CD4-positive, alpha-beta T cell (primary cell): ENCODE results near the gene TFR2. TPM values are rescaled to one million over a fixed set of nuclear protein-coding genes. Genes with fewer than 3 reads are reported as not detected.
"Not testable (repeated sequence)": the region's sequence is repeated elsewhere in the genome, so short reads cannot be mapped to it uniquely, and the experiment has no call there.

Experiments used
- ATAC-seq: fragments of 200-7000 bp; cut with Tn5 transposase; one replicate; pipeline ENCODE4 v1.10.0; 2022; ENCODE audit warnings: mild to moderate bottlenecking; ENCODE audit not compliant: poor library complexity
- CTCF ChIA-PET: fragments of 350-600 bp; sonication (Branson Sonifier 250); formaldehyde crosslinking; loops from one replicate; lab custom pipeline; 2021; ENCODE audit warnings: antibody characterized with exemption, inconsistent platforms; lab: Charles Lee
- POLR2A ChIA-PET: fragments of 350-600 bp; sonication (Branson Sonifier 250); formaldehyde crosslinking; loops from one replicate; lab custom pipeline; 2021; ENCODE audit warnings: antibody characterized with exemption, inconsistent platforms; lab: Charles Lee
- DNase-seq, 14 experiments: peaks; one replicate each; pipeline ENCODE4 v3.0.0-alpha.2; 2013 to 2020; ENCODE audit warnings: mixed read lengths in 2 of 14
- H3K27ac ChIP-seq, 2 donors: one replicate each; pipeline versions ENCODE4 v1.5.1 to v1.7.0; 2013; ENCODE audit warnings: low read length in 2 of 2, low read depth in 1 of 2, mild to moderate bottlenecking in 1 of 2
- H3K27me3 ChIP-seq, 2 experiments: 1 replicate in 1 of 2; 2 replicates in 1 of 2; pipeline versions ENCODE4 v1.6.1 to v1.7.0; 2013; ENCODE audit warnings: low read length in 2 of 2, control low read depth in 1 of 2, mild to moderate bottlenecking in 1 of 2, moderate library complexity in 1 of 2; ENCODE audit not compliant: insufficient read depth in 2 of 2, control insufficient read depth in 1 of 2
- H3K36me3 ChIP-seq: one replicate; pipeline ENCODE4 v1.6.1; 2013; ENCODE audit warnings: low read length, control low read depth; ENCODE audit not compliant: insufficient read depth
- H3K4me1 ChIP-seq: one replicate; pipeline ENCODE4 v1.6.1; 2013; ENCODE audit warnings: low read length, control low read depth; ENCODE audit not compliant: insufficient read depth
- H3K4me3 ChIP-seq: one replicate; pipeline ENCODE4 v1.5.1; 2013; ENCODE audit warnings: mild to moderate bottlenecking, low read length, moderate library complexity
- H3K9me3 ChIP-seq, 2 experiments: 1 replicate in 1 of 2; 2 replicates in 1 of 2; pipeline versions ENCODE4 v1.6.1 to v1.7.0; 2013; ENCODE audit warnings: low read length in 2 of 2, mild to moderate bottlenecking in 2 of 2, control low read depth in 1 of 2, moderate library complexity in 1 of 2; ENCODE audit not compliant: control insufficient read depth in 1 of 2, insufficient read depth in 1 of 2
- H3K27ac Mint-ChIP-seq: one replicate; pipeline ENCODE4 v1.8.0; 2020; ENCODE audit warnings: mixed read lengths
- H3K27me3 Mint-ChIP-seq: one replicate; pipeline ENCODE4 v1.8.0; 2021; ENCODE audit warnings: mixed read lengths
- H3K36me3 Mint-ChIP-seq: one replicate; pipeline ENCODE4 v1.8.0; 2021; ENCODE audit warnings: low read depth, mixed read lengths
- H3K4me1 Mint-ChIP-seq: one replicate; pipeline ENCODE4 v1.8.0; 2021; ENCODE audit warnings: low read depth, mixed read lengths
- H3K4me3 Mint-ChIP-seq: one replicate; pipeline ENCODE4 v1.8.0; 2020; ENCODE audit warnings: mild to moderate bottlenecking, mixed read lengths
- H3K9me3 Mint-ChIP-seq: one replicate; pipeline ENCODE4 v1.8.0; 2020; ENCODE audit warnings: mixed read lengths
- intact Hi-C, 2 experiments: fragments of 100-400 bp; cut with DNase I in 1 of 2; cut with micrococcal nuclease in 1 of 2; formaldehyde crosslinking; loops; one replicate each; pipeline versions ENCODE4 v1.15.1 to v1.9.0; 2023 to 2025; cut with DNase I, micrococcal nuclease
- total RNA-seq, 174 experiments: library from RNA in 2 of 174; stranded (reverse) in 2 of 174; gene quantifications; one replicate each; pipeline ENCODE4 v1.2.3 and lab custom pipeline; 2021 to 2026
- TF ChIP-seq, protein P1 (sequence below): fragments of 200-600 bp; IDR thresholded peaks from one replicate; pipeline ENCODE4 v1.8.0; 2022; ENCODE audit warnings: antibody characterized with exemption, mild to moderate bottlenecking

TFR2 gene
- total RNA-seq, 2 experiments from 2014 or later, result 1.7 to 2.3 TPM

DNA sequence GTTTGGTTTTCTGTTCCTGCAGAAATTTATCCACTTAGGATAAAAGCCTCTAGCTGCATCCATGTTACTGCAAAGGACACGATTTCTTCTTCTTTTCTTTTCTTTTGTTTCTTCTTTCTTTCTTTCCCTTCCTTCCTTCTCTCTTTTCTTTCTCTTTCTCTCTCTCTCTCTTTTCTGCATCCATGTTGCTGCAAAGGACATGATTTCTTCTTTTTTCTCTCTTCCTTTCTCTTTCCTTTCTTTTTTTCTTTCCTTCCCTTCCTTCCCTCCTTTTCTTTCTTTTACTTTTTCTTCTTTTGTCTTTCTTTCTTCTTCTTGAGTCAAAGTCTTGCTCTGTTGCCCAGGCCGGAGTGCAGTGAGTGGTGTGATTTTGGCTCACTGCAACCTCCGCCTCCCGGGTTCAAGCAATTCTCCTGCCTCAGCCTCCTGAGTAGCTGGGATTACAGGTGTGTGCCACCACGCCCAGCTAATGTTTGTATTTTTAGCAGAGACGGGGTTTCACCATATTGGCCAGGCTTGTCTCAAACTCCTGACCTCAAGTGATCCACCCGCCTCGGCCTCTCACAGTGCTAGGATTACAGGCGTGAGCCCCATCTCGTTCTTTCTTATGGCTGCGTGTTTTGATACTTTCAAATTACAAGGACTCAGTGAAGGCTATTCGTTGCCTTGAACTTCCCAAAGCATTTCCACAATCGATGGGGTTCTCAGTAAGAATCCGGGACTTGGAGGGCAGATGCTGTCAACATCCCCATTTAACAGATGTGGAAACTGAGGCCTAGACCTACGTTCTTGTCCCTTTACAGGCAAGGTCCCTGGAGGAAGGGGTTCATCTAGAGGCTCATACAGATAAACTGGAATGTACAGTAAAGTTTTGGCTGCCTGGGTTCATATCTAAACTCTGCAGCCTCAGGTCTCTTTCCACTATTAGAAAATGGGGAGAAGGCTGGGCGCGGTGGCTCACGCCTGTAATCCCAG is 30.3 kb upstream of the TFR2 start:
- ATAC-seq, result no peak

DNA sequence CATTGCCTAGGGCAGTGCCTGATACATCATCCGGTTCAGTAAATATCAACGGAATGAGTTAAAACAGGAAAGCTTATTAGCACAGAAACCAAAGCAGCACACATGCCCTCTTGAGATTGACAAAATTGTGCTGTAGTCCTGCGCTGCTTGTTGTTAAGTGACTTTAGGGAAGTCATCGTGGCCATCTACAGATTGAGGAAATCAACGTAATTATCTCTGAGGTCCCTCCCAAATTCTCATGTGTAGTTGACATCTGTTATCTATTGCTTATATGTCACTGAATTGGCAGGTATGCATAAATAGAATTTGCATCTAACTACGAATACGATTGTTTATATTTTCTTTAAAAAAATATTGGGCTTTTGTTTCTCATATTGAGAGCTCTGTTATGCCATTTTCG is 28.7 kb upstream of the TFR2 start:
- intact Hi-C loops, result loop anchor here (5.0 kb wide), 2 partner anchors 43 to 233 kb away; partner anchors contain the start of gene PPP1R35 (in 1 of the 2)
- H3K9me3 ChIP-seq, result no peaks in the 10 kb centered on the region
- Mint-ChIP-seq H3K9me3 (no peaks in the 10 kb centered on the region), H3K27ac (no peak overlapping the region), H3K27me3 (no peaks in the 10 kb centered on the region), H3K4me3 (no peak overlapping the region), H3K4me1 (peaks cover 5% of the 10 kb centered on the region), H3K36me3 (peaks cover 14% of the 10 kb centered on the region)
- ChIA-PET POLR2A (interaction anchor here (0.9 to 1.0 kb wide), 2 partner anchors 36 to 83 kb away, joined by 3 read pairs; partner anchors contain the start of gene POP7), CTCF (no interaction called here)
- peaks cover 18% of the 10 kb centered on the region for H3K4me1 ChIP-seq
- DNase-seq (no peak), ATAC-seq (no peak)
- H3K36me3 ChIP-seq, result no peaks in the 10 kb centered on the region
- no peak overlapping the region for H3K4me3 ChIP-seq
- H3K27ac ChIP-seq, result no peak overlapping the region
- TF ChIP-seq, protein P1, sequence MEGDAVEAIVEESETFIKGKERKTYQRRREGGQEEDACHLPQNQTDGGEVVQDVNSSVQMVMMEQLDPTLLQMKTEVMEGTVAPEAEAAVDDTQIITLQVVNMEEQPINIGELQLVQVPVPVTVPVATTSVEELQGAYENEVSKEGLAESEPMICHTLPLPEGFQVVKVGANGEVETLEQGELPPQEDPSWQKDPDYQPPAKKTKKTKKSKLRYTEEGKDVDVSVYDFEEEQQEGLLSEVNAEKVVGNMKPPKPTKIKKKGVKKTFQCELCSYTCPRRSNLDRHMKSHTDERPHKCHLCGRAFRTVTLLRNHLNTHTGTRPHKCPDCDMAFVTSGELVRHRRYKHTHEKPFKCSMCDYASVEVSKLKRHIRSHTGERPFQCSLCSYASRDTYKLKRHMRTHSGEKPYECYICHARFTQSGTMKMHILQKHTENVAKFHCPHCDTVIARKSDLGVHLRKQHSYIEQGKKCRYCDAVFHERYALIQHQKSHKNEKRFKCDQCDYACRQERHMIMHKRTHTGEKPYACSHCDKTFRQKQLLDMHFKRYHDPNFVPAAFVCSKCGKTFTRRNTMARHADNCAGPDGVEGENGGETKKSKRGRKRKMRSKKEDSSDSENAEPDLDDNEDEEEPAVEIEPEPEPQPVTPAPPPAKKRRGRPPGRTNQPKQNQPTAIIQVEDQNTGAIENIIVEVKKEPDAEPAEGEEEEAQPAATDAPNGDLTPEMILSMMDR, result no peak
- H3K27me3 ChIP-seq, result no peaks in the 10 kb centered on the region

More for the DNA sequence above, 30.3 kb upstream of the TFR2 start:
- Mint-ChIP-seq H3K4me1 (peaks cover 9% of the 10 kb centered on the region), H3K4me3 (peak overlapping the region; percentile 90), H3K27ac (peak overlapping the region; percentile 92), H3K36me3 (peaks cover 22% of the 10 kb centered on the region), H3K9me3 (no peaks in the 10 kb centered on the region), H3K27me3 (no peaks in the 10 kb centered on the region)
- Histone ChIP-seq H3K36me3 (peaks cover 4% of the 10 kb centered on the region), H3K4me1 (peaks cover 24% of the 10 kb centered on the region), H3K27me3 (no peaks in the 10 kb centered on the region), H3K4me3 (no peak overlapping the region), H3K9me3 (no peaks in the 10 kb centered on the region), H3K27ac (no peak overlapping the region)
- DNase-seq, result no peak
- intact Hi-C loops, result loop anchor here (2.0 to 5.0 kb wide), 5 partner anchors 35 to 234 kb away; partner anchors contain the start of gene PPP1R35 (in 1 of the 2)
- ChIA-PET CTCF (interaction anchor here (0.7 to 1.6 kb wide), 2 partner anchors 39 to 191 kb away, joined by 3 to 4 read pairs; no protein-coding TSS in a partner anchor), POLR2A (interaction anchor here (0.5 to 1.6 kb wide), 3 partner anchors 18 to 85 kb away, joined by 3 to 17 read pairs (median 3); partner anchors contain the start of genes FBXO24, LRCH4 and MOSPD3)
- TF ChIP-seq, protein P1, result no peak

GRCh38 chr7:100669106-100669505 is 27.8 kb upstream of the TFR2 start:
- H3K4me1 ChIP-seq, result peaks cover 11% of the 10 kb centered on the region
- H3K4me3 Mint-ChIP-seq, H3K4me1 Mint-ChIP-seq, DNase-seq, intact Hi-C loops, H3K9me3 Mint-ChIP-seq, H3K27ac Mint-ChIP-seq, H3K36me3 ChIP-seq, H3K4me3 ChIP-seq, H3K27ac ChIP-seq, ATAC-seq, H3K27me3 ChIP-seq, H3K9me3 ChIP-seq, H3K27me3 Mint-ChIP-seq, H3K36me3 Mint-ChIP-seq, CTCF ChIA-PET: not testable (repeated sequence)
- POLR2A ChIA-PET, result interaction anchor here (1.0 kb wide), 1 partner anchor 37 kb away, joined by 3 read pairs; the partner anchor contains the start of gene POP7
